Renal cortex interstitium (tissue), 11 donors: ENCODE measurements around the gene CPLX3. TPM values are rescaled to one million over a fixed set of nuclear protein-coding genes. Genes with fewer than 3 reads are reported as not detected.
A peak's percentile ranks its signal among the peaks of the same experiment; 100 is the strongest.

ENCODE experiments used
- DNase-seq, 11 donors: peaks; one replicate each; pipeline ENCODE4 v3.0.0-alpha.2; 2013; ENCODE audit warnings: low read depth in 9 of 11, low spot score in 4 of 11; ENCODE audit errors: extremely low read depth in 1 of 11
- polyA plus RNA-seq, 3 donors: library from polyadenylated mRNA; unstranded; fragments of 120-200 nt; gene quantifications; one replicate each; pipeline ENCODE4 v1.2.1, GENCODE V29; 2013; ENCODE audit not compliant: insufficient read length in 3 of 3

Gene CPLX3
- polyA plus RNA-seq, 3 donors: not detected

DNA sequence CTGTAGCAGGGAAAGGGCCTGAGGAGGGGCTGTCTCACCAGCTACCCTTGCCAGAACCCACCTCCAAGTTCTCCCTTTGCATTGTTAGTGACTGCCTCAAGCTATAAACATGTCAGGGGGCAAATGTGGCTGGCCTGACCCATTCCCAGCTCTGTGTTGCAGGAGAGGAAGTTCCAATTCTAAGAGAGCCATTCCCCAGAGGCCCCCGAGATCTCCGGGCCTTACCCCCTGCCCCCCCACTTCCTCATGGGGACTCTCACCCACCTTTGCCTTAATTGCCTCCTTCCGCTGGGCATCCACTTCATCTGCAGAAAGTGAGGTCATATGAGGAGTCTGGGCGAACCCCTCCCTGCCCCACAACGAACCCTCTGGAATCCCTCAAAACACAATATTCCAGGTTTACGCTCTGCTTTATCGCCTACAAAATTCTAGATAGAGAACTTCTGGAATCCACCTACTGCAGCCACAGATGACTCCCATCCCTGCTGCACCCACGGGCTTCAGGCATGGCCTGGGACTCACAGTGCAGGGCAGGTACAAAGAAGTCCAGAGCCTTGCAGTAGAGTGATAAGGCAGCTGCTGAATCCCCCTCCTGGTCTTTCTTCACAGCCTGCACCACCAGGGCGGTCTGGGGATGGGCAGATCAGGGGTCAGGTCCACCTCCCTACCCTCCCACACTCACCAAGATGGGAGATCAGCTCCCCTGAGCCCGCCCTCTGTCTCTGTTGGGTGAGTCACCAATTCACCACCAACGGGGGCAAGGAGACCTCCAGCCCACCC, 12.5 kb downstream of the CPLX3 start:
- no peak for DNase-seq

DNA sequence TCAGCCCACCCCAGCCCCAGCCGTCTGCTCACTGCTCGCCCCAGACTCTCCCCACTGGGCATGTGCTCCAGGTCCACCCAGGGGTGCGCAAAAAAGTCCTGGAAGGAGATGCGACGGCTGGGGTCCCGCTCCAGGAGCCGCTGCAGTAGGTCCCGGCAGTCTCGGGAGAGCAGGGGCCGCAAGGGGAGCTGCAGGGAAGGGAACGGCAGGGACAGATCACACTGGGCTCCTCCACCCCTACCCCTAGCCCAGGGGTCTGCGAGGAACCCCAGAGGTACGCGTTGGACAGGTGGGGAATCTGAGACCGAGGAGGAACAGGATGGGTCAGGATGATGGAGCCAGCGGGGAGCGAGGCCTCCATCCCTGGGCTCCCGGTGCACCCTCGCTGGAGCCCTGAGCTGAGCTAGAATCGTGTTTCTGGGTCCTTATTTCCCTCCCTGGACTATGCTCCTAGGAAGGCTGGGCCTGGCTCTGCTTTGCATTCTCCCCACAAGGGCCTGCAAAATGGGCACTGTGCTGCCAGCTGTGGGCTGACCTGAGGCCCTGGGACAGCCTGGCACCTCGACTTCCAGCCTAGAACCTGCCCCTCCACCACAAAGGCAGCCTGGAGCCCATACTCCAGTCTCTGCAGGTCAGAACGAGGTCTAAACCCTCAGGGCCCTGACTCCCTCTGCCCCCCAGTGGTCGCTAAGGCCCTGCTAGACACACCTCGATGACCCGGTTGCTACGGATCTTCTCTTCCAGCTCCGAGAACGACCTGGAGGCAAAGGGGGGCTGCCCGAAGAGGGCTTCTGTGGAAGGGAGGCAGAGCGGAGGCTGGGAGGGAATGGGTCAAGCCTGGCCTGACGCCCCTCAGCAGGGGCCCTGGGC, 13.3 kb downstream of the CPLX3 start:
- no peak for DNase-seq

DNA sequence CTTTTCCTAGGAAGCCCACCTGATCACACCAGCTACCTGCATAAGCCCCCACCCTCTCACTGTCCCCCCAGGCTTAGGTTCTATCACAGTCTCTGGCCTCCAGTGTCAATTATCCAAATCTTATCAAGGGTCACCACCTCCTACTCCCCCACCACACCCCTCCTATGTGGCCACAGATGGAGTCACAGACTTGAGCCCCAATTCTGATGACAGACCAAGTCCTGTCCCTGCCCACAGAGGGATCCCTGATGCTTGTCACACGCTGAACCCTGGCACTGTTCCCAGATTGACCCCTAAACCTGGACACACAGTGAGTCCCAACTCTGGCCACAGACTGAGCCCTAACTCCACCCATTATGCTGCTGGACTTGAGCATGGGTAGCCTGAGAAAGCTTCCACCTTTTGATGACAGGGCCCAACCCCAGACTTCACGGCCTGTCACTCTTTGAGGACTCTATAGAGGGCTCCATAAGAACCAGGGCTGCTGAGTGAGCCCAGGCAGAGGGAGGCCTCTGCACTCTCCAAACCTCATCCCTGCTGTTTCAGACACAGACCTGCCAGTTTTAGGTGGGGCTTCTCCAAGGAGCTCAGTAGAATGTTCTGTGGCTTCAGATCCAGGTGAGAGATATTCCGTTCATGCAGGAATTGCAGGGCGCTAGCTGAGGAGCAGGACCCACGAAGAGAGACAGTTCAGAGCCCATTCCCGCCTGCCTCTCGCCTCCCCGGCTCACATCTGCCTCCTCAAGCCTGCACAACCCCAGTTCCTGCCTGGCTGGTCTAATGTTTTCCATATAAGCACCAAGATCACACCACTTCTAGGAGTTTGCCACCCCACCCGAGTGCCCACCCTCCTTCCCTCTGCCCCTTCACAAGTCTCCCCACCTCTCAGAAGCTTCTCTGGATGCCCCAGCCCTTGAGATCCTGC, 14.7 kb downstream of the CPLX3 start:
- DNase-seq: no peak

DNA sequence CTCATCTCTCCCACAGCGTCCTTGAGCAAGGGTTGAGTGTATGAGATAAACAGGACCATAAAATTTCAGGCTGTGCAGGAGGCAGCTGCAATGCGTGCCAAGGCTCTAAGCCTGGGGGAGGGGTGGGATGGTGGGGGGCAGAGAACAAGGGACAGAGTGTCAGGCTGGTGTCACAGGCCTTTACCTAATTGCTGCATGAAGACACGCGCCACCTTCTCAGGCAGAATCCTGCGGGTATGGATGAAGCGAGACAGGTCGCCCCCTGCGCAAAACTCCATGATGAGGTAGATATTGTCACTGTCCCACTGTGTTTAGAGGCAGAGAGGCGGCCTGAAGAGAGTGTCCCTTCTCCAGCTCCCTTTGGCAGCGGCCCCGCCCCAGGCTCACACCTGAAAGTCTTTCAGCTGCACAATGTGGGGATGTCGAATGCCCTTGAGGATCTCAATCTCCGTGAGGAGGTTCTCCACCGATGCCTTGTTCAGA, 15.5 kb downstream of the CPLX3 start:
- no peak for DNase-seq

DNA sequence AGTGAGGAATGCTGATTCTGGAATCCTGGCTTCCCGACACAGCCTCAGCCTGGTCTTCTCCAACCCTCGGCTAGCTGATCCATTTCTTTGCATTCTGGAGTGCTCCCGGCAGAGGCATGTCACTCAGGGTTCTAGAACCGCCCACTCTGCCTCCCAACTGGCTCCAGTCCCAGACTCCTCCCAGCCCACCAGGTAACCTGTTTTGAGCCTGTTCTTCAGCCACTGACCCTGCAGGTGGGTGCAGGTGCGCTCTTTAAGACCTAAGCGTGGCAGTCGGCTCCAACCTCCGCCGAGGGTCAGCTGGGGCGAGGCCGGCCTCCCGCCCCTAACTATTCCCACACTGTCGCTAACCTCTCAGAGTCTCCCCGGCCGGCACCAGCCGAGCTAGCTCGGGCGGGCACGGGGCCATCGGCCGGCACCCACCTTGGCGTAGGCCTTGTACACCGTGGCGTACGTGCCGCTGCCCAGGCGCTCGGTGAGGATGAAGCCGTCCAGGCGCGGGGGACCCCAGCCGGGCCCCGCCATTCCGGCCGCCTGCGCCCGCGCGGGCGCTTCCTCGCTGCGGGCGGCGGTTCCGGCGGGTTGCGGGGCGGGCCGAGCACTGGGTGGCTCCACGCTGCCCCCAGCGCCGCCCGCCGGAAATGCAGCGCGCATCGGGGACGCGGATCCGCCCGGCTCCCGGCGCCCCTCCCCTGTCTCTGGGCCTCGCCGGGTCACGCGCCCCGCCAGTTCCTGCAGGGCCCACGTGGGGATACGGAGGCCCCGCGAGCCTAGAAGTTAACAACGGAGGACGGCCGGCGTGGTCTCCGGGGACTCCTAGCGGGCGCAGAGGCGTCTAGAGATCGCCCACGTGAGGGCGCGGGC, 16.4 kb downstream of the CPLX3 start, which contains the start of gene ULK3:
TSS of gene ULK3 (minus strand) at position 576 of the 864 bp plus-strand sequence. CDS start at position 525, 51 bp downstream.
- peak; percentile 58 to 87 (median 80) for DNase-seq

DNA sequence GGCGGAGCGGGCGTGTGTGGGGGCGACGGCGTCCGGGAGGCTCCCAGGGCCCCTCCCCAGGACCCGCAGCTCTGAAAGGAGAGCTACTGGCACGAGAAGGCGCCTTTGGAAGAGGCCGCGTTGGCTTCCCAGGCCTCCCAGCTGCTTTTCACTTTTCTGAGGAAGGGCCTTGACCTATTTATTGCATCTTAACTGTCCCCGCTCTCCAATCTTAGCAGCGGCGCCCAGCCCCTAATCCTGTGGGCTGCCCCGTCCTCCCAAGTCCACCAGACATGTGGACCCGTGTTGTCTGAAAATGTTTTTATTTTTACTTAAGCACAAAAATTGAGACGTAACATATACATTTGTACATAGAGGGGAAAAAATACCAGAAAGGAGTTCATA, 17.0 kb downstream of the CPLX3 start:
- DNase-seq: no peak

DNA sequence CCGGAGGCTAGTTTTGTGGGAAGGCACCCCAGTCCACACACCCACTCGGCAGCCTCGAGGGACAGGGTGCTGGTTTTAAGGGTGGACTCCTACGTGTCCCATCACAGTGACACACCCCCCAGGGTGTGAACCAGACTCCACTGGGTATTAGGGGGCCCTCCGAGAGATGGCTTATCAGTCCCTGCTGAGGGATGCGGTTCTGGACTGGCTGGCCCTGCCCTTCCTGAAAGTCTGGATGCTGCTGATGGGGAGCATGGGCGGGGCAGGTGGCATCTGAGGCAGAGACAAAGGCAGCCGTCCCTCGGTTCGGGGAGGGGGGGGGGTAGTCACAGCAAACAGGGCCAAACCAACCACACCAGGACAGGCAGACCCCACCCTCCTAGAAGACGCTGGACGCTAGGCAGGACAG, 17.5 kb downstream of the CPLX3 start:
- DNase-seq: no peak

DNA sequence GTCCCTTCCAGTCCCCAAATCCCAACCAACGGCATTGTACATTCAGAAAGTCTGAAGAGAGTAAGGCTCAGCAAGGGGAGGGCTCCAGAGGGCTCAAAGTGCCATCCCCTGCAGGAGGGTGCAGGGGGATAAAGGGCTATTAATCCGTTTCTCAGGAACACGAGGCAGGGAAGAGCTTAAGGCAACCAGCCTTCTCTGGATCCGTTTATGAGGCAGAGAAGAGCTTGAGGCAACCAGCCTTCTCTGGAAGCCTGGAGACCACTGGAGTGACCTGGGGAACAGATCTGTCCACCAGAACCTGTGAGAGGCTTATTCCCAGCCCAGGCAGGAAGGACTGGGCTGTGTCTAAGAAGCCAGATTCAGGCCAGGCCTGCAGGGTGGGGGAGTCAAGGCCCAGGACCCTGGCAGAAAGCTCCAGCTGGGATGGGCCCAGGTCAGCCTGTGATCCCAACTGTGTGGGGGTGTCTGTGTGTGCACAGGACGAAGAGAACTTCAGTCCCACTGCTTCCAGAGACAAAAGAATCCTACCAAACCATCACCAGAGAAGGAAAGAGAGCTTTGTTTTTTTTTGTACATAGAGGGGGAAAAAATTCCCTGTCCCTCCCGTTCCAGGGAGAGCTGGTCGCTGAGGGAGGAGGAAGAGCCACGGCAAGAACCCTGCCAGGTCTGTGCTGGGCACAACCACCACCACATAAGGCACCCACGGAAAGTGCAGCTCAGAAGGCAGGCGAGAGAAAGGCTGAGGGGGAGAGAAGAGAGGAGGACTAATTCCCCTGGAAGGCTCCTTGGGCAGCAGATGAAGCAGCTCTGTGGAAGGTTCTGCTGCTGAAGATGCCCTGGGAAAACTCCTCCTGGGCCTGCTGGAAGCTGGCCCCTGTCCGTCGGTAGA, 18.1 kb downstream of the CPLX3 start:
- no peak for DNase-seq

DNA sequence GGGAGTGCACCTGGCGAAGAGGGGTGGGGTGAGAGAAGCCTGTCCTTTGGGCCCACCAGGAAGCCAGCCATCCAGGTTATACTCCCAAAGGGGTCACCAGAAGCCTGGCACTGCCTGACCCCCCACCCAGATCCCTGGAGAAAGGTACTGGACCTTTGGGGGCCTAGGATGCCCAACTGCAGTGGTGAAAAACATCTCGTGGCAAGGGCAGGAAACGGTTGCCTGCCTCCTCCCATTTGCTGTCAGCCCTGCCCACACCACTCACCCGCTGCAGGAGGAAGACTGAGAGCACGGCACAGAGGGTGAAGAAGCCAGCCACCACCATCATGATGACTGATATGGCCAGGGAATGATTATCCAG, 18.8 kb downstream of the CPLX3 start:
- DNase-seq: no peak

DNA sequence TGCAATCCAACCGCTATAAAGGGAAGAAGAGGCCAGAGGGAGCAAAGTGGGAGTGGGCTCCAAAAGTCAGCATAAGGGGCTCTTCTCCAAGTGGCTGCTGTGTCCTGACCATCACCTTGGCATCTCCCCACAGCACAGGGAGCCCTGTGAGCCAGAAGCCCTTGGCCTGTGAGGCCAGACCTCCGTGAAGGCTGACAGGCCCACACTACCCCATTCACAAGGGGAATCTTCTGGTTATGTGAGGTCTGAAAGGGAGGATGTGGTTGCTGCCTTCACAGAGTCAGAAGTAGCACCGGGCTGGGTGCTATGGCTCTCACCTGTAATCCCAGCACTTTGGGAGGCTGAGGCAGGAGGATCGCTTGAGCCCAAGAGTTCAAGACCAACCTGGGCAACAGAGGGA, 19.2 kb downstream of the CPLX3 start:
- DNase-seq: no peak

DNA sequence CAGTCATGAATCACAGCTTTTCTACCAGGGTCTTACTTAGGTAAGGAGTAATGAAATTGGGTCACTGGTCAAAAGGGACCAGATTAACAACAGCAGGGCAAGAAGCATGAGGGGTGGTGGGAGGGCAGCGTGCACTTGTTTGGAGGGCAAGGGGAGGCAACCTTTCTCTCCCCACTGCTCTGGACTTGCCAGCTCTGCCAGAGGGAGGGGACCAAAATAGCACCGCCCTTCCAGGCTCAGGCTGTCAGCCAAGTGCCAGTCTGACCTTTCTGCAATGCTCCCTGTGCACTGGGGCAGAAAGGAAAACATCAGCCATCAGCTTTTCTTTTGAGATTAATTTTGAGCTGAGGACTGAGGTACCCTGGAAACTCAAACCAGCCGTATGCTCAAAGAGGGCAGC, 21.0 kb downstream of the CPLX3 start:
- no peak for DNase-seq

DNA sequence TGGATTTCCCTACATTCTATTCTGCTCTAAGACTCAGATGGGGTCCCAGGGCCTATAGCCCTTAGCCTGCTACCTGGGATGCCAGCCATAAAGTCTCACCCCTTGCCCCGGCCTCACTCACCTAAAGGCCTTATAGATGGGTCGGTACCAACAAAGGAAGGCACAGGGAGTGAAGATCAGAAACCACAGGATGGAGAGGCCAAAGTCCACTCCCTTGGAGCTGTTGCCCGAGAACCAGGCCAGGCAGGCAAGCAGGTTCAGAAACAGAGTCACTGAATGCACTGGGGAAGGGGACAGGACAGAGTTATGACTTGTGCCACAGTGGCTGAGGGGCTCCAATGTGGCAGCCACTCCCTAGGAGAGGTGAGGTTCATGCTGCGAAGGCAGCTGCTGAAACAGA, 24.0 kb downstream of the CPLX3 start:
- DNase-seq: no peak

DNA sequence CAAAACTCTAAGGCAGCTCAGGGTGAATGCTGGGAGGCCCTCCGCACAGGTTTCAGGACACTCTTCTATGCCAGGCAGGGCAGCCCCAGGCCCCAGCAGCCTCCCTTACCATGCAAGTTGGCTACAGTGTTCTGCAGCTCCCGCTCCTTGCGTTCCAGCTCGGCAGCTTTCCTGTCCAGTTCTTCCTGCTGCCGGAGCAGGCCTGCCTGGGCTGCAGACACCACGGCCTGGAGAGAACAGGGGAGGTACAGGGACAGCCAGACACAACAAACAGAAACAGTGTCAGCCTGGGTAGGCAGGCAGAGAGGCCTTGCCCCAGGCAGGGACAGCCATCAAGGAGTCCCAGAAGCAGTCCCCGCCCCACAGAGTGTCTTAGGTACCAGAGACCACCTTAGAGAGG, 25.5 kb downstream of the CPLX3 start:
- no peak for DNase-seq

DNA sequence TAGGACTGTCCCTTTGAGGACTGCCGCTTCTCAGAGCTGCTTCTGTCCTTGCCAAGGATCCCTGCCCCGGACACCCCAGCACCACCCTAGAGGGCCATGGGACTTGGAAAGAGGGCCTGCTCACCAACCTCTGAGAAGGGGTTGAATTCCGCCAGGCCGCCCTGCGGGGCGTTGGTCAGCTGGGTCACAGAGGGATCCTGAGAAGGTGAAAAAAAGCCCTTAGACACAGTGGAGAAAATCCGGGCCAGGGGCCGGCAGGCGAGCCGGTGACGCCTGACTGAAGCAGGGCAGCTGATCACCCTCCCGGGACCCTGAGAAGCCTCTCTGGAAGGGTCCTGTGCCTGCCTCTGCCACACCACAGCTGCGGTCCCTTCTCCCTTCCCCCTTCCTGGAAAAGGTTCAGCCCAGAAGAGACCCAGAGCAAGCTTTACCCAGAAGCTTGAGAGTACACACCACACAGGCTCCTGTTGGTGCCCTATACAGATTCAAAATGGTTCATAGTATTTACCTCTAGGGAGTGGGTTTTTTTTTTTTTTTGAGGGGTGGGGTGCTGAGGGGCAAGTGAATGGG, 28.1 kb downstream of the CPLX3 start:
- DNase-seq: no peak

DNA sequence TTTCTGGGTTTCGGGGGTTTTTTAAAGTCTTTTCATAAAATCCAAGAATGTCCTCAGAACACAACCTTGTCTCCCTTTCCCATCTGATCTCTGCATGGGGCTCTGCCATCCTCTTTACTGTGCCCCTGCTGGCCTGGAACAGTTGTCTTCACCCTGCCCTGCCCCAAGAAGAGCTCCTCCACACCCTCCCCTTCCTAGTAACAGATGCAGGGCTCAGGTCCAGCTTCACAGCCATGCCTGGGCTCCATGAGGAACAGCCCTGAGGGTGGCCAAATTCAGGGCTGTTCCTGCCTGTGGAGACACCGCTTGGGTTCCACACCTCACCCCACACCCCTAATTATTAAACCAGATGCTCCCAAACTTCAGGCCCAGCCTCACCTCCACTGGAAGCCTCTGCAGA, 29.4 kb downstream of the CPLX3 start:
- no peak for DNase-seq

DNA sequence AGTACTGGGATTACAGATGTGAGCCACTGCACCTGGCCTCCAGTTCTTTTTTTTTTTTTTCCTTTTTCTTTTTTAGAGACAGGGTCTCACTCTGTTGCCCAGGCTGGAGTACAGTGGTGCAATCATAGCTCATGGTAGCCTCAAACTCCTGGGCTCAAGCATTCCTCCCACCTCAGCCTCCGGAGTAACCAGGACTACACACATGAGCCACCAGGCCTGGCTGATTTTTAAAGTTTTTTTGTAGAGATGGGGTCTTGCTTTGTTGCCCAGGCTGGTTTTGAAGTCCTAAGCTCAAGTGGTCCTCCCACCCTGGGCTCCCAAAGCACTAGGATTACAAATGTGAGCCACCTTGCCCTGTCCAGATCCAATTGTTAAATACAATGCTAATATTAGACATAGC, 30.1 kb downstream of the CPLX3 start:
- DNase-seq: no peak

DNA sequence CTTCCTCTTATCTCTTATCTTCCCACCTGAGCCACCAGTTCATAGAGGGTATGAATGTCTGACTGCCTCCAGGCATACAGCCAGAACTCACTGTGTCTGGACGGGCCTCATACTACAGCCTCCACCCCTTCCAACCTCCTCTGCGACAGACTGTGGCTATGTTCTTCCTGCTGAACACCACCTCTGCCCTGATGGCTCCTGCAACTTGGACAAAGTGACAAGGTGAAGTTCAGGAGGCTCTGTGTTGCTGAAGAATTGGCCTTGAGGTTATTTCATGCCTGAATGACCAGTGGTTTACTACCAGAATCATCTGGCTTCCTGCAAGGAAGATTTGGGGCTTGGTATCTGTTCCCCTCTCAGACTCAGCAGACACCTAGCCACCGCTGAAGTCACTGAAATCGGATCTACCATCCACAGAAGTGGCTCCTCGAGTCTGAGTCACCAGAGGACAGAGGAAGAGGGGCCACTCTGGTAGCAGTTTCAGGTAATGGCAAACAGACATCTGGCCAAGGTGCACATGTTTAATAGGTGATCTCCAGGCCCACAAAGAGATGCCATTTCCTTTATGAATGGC, 30.7 kb downstream of the CPLX3 start:
- no peak for DNase-seq
